Astrocyte (in vitro differentiated cells and primary cell): ENCODE data around the gene GUCY2D. TPM values are rescaled to one million over a fixed set of nuclear protein-coding genes. Genes with fewer than 3 reads are reported as not detected.

Experiments used
- DNase-seq: peaks from one replicate; pipeline ENCODE4 v3.0.0-alpha.2; 2010; ENCODE audit warnings: low read depth
- FAIRE-seq: peaks from 2 replicates; lab custom pipeline; 2011; peaks lifted over from hg19 to GRCh38; lab: Jason Lieb, UNC
- H2AFZ ChIP-seq: 2 replicates; pipeline ENCODE4 v1.6.0; 2012; ENCODE audit warnings: low read depth, low read length, inconsistent platforms
- H3K27ac ChIP-seq: 2 replicates; pipeline ENCODE4 v1.5.1; 2011; ENCODE audit warnings: low read depth, low read length, inconsistent platforms
- H3K27me3 ChIP-seq: 2 replicates; pipeline ENCODE4 v1.6.0; 2011; ENCODE audit warnings: low read length, inconsistent platforms; ENCODE audit not compliant: insufficient read depth
- H3K36me3 ChIP-seq: 2 replicates; pipeline ENCODE4 v1.5.1; 2011; ENCODE audit warnings: low read length, inconsistent platforms; ENCODE audit not compliant: insufficient read depth
- H3K4me1 ChIP-seq: 2 replicates; pipeline ENCODE4 v1.5.1; 2011; ENCODE audit warnings: low read length, inconsistent platforms; ENCODE audit not compliant: insufficient read depth
- H3K4me2 ChIP-seq: 2 replicates; pipeline ENCODE4 v1.6.0; 2012; ENCODE audit warnings: low read length, inconsistent platforms
- H3K4me3 ChIP-seq: 2 replicates; pipeline ENCODE4 v1.5.1; 2011; ENCODE audit warnings: low read depth, mild to moderate bottlenecking, low read length, inconsistent platforms; ENCODE audit not compliant: insufficient read depth
- H3K79me2 ChIP-seq: 2 replicates; pipeline ENCODE4 v1.6.0; 2012; ENCODE audit warnings: mild to moderate bottlenecking, low read length, inconsistent platforms; ENCODE audit not compliant: insufficient read depth
- H3K9ac ChIP-seq: 2 replicates; pipeline ENCODE4 v1.6.0; 2012; ENCODE audit warnings: mild to moderate bottlenecking, low read length, inconsistent platforms
- H3K9me3 ChIP-seq: 2 replicates; pipeline ENCODE4 v1.5.1; 2012; ENCODE audit warnings: low read depth, mild to moderate bottlenecking, low read length, inconsistent platforms; ENCODE audit not compliant: insufficient read depth
- H4K20me1 ChIP-seq: 2 replicates; pipeline ENCODE4 v1.6.0; 2012; ENCODE audit warnings: low read length, inconsistent platforms; ENCODE audit not compliant: insufficient read depth
- H3K27ac Mint-ChIP-seq: one replicate; pipeline ENCODE4 v1.8.0; 2021; ENCODE audit warnings: mild to moderate bottlenecking, mixed read lengths; ENCODE audit not compliant: unreplicated experiment
- H3K27me3 Mint-ChIP-seq: one replicate; pipeline ENCODE4 v1.8.0; 2021; ENCODE audit warnings: low read depth, mixed read lengths; ENCODE audit not compliant: unreplicated experiment
- H3K36me3 Mint-ChIP-seq: one replicate; pipeline ENCODE4 v1.8.0; 2021; ENCODE audit warnings: low read depth, mixed read lengths; ENCODE audit not compliant: unreplicated experiment
- H3K4me1 Mint-ChIP-seq: one replicate; pipeline ENCODE4 v1.8.0; 2021; ENCODE audit warnings: low read depth, mixed read lengths; ENCODE audit not compliant: unreplicated experiment
- H3K4me3 Mint-ChIP-seq: one replicate; pipeline ENCODE4 v1.8.0; 2021; ENCODE audit warnings: mild to moderate bottlenecking, moderate library complexity, mixed read lengths; ENCODE audit not compliant: unreplicated experiment
- H3K9me3 Mint-ChIP-seq: one replicate; pipeline ENCODE4 v1.8.0; 2021; ENCODE audit warnings: mild to moderate bottlenecking, mixed read lengths; ENCODE audit not compliant: unreplicated experiment
- CTCF ChIP-seq: IDR thresholded peaks from 2 replicates; pipeline ENCODE4 v1.5.1; 2011; ENCODE audit warnings: low read depth, mild to moderate bottlenecking, inconsistent platforms, low read length, moderate library complexity; ENCODE audit not compliant: insufficient read depth
- EZH2 ChIP-seq: IDR thresholded peaks from 2 replicates; pipeline ENCODE4 v1.6.1; 2012; ENCODE audit warnings: mild to moderate bottlenecking, low read length, inconsistent platforms; ENCODE audit not compliant: insufficient read depth
- total RNA-seq: library from RNA; stranded (reverse); gene quantifications from 2 replicates; pipeline ENCODE4 v1.2.1, GENCODE V29; 2021

The GUCY2D gene
- total RNA-seq, 1 donor from 2014 or later: not detected

DNA sequence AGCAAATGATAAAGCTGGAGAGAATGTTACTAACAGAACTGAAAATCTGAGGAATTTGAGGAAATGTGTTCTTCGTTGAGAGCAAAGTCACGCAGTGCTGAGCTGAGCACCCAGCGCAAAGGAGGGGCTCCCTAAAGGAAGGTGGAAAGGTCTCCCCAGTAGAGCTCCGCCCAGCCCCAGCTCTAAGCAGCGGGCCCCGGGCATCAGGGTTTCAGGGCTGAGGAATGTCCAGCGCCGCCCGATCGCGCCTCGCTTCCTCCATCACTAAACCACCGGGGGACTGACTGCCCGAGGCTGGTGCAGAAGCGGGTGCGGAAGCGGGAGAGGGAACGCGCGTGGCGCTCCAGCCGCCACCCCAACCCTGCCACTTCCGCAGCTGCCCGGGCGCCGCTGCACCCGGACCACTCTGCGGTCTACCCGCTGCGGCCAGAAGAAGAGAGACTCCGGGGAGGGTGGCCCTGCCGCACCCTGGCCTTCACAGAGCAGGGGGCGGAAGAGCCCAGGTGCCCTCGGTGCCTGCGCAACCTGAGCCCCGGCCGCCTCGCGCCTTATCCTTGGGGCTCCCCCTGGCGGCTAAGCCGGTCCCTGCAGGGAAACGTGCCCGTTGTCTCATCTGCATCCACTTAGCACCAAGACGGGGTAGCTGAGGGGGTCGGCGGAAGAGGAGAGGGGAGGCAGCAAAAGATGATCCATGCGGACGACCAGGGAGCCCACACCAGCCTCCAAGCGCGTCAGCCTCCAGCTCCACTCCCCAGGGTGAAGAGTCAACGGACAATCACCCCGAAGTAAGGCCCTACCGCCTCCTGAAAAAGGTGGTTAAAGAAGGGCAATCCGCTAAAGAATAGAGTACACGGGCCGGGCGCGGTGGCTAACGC lies 12.4 kb upstream of the GUCY2D start:
- Histone ChIP-seq H3K27me3 (peaks cover 2% of the 10 kb centered on the region), H3K4me2 (peak overlapping the region; percentile 95), H3K4me3 (peak overlapping the region; percentile 64), H2AFZ (peak overlapping the region; percentile 92), H3K4me1 (peaks cover 13% of the 10 kb centered on the region), H3K27ac (peak overlapping the region; percentile 3), H3K79me2 (no peaks in the 10 kb centered on the region), H3K9me3 (no peaks in the 10 kb centered on the region), H4K20me1 (no peaks in the 10 kb centered on the region), H3K36me3 (no peaks in the 10 kb centered on the region), H3K9ac (peak overlapping the region; percentile 47)
- peaks cover 12% of the 10 kb centered on the region for H3K27me3 Mint-ChIP-seq
- no peaks in the 10 kb centered on the region for H3K36me3 Mint-ChIP-seq
- FAIRE-seq (no peak), DNase-seq (peak; percentile 13)
- peaks cover 2% of the 10 kb centered on the region for H3K4me1 Mint-ChIP-seq
- TF ChIP-seq CTCF: peak; percentile 64
- no peak for TF ChIP-seq EZH2
- H3K9me3 Mint-ChIP-seq: peaks cover 1% of the 10 kb centered on the region
- H3K27ac Mint-ChIP-seq: no peak overlapping the region
- H3K4me3 Mint-ChIP-seq: peak overlapping the region; percentile 76

DNA sequence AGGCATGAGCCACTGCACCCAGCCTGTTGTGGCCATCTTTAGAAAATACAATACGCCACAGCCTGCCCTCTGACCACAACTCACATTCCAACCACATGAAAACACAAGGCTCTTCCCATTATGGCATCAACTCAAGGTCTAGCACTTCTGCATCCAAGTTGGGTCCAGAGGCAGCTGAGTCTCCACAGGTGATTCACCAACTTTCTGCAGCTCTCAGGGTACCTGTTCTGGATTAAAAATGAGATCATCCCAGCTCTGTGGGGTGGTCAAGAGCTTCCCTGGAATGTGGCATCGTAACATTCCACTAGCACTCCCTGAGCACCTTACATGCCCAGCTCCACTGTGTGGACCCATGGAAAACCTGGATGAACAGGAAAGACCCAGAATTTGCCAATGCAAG lies 9.9 kb upstream of the GUCY2D start:
- H3K4me1 Mint-ChIP-seq: no peaks in the 10 kb centered on the region
- H3K4me1 ChIP-seq: peaks cover 9% of the 10 kb centered on the region
- no peak overlapping the region for H3K4me3 Mint-ChIP-seq
- H4K20me1 ChIP-seq: no peaks in the 10 kb centered on the region
- peaks cover 7% of the 10 kb centered on the region for H3K27me3 Mint-ChIP-seq
- H2AFZ ChIP-seq: no peak overlapping the region
- H3K36me3 Mint-ChIP-seq: no peaks in the 10 kb centered on the region
- H3K9me3 ChIP-seq: no peaks in the 10 kb centered on the region
- peaks cover 2% of the 10 kb centered on the region for H3K27me3 ChIP-seq
- H3K27ac Mint-ChIP-seq: no peak overlapping the region
- no peak overlapping the region for H3K27ac ChIP-seq
- H3K4me3 ChIP-seq: no peak overlapping the region
- no peaks in the 10 kb centered on the region for H3K79me2 ChIP-seq
- no peaks in the 10 kb centered on the region for H3K36me3 ChIP-seq
- DNase-seq (peak; percentile 78), FAIRE-seq (no peak)
- H3K4me2 ChIP-seq: no peak overlapping the region
- peaks cover 1% of the 10 kb centered on the region for H3K9me3 Mint-ChIP-seq
- no peak for TF ChIP-seq EZH2
- no peak for TF ChIP-seq CTCF
- H3K9ac ChIP-seq: no peak overlapping the region

DNA sequence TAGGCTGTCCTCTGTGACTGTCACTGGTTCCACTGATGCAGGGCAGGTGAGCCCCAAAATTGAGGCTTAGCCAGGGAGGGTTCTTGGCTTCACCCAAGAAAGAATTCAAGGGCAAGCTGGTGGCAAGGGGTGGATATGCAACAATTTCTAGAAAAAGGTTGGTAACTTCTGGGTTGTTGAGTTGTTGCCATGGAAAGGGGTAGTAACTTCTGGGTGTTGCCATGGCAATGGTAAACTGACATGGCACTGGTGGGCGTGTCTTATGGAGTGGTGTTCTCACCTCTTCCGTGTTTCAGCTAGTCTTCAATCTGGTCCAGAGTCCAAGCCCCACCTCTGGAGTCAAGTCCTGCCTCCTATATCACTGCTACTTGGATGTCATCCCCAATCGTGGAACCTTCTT lies 9.5 kb upstream of the GUCY2D start:
- FAIRE-seq (no peak), DNase-seq (no peak)
- Histone ChIP-seq H4K20me1 (no peaks in the 10 kb centered on the region), H3K4me3 (no peak overlapping the region), H3K27me3 (peaks cover 2% of the 10 kb centered on the region), H3K36me3 (no peaks in the 10 kb centered on the region), H3K9me3 (no peaks in the 10 kb centered on the region), H3K9ac (no peak overlapping the region), H3K4me1 (peaks cover 9% of the 10 kb centered on the region), H3K4me2 (no peak overlapping the region), H3K79me2 (no peaks in the 10 kb centered on the region), H2AFZ (no peak overlapping the region), H3K27ac (no peak overlapping the region)
- Mint-ChIP-seq H3K36me3 (no peaks in the 10 kb centered on the region), H3K27me3 (peaks cover 6% of the 10 kb centered on the region), H3K27ac (no peak overlapping the region), H3K9me3 (peaks cover 1% of the 10 kb centered on the region), H3K4me3 (no peak overlapping the region), H3K4me1 (no peaks in the 10 kb centered on the region)
- TF ChIP-seq EZH2: no peak
- TF ChIP-seq CTCF: no peak
